Coronary artery (tissue), 2 donors: Measurements from ENCODE around the gene HHAT.

ENCODE experiments used
- DNase-seq: peaks from one replicate; pipeline ENCODE4 v3.0.0-alpha.2; 2017; ENCODE audit warnings: low spot score
- H3K27ac ChIP-seq, 2 donors: fragments of 200-600 bp; sonication (generic); one replicate each; pipeline ENCODE4 v1.5.1; 2016 to 2019
- H3K4me3 ChIP-seq: fragments of 200-600 bp; sonication (generic); 2 replicates; pipeline ENCODE4 v1.5.1; 2016; ENCODE audit warnings: mild to moderate bottlenecking, moderate library complexity
- TF ChIP-seq, protein P1 (sequence below): fragments of 200-600 bp; sonication (generic); IDR thresholded peaks from one replicate; pipeline ENCODE4 v1.5.1; 2019; ENCODE audit warnings: antibody characterized with exemption

Gene HHAT

DNA sequence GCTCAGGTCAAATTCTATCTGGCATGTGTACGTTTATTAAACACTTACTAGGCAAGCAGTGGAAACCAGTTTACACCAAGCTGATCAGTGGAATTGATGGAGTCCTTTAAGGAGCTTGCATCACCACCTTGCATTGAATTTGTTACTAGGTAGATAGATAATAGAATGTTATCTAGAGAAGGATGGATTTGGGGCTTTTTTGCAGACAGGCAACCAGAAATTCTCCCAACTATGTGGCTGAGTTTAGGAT lies 44.9 kb downstream of the HHAT start:
- Histone ChIP-seq H3K27ac (peak overlapping the region in 1 of 2 donors; percentile 10), H3K4me3 (no peak overlapping the region)
- no peak for DNase-seq
- TF ChIP-seq, protein P1, sequence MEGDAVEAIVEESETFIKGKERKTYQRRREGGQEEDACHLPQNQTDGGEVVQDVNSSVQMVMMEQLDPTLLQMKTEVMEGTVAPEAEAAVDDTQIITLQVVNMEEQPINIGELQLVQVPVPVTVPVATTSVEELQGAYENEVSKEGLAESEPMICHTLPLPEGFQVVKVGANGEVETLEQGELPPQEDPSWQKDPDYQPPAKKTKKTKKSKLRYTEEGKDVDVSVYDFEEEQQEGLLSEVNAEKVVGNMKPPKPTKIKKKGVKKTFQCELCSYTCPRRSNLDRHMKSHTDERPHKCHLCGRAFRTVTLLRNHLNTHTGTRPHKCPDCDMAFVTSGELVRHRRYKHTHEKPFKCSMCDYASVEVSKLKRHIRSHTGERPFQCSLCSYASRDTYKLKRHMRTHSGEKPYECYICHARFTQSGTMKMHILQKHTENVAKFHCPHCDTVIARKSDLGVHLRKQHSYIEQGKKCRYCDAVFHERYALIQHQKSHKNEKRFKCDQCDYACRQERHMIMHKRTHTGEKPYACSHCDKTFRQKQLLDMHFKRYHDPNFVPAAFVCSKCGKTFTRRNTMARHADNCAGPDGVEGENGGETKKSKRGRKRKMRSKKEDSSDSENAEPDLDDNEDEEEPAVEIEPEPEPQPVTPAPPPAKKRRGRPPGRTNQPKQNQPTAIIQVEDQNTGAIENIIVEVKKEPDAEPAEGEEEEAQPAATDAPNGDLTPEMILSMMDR, result no peak

DNA sequence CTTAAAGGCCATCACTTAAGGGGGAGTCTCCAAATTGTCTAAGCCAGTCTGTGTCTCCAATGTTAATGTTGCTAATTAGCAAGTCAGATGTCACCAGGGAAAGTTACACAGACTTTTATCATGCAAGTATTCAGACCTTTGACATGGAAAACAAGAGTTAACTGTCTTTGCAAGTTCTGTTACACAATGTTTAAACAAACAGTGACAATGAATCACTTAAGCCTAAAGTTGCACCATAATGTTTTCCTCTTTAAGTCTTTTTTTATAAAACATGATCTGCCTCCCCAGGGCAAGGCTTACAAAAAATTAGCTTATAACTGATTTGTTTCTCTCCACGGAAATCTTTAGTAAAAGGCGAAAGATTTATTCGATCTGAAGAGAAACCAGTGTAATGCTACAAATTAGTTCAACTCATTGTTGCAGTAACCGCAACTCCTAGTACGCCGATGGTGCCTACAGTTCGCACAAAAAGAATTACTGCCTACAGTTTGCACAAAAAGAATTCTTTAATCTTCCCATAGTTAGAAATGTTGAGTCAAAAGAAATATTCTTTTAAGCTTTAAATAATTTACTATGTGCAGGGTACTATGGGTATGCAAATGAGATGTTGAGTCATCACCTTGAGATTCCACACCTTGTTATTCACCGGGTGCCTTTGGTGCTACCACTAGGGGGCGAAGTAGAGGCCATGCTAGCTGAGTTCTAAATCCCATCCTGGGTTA lies 45.3 kb downstream of the HHAT start:
- Histone ChIP-seq H3K4me3 (no peak overlapping the region), H3K27ac (peak overlapping the region in 1 of 2 donors; percentile 10)
- DNase-seq, result no peak
- TF ChIP-seq, protein P1, result no peak

DNA sequence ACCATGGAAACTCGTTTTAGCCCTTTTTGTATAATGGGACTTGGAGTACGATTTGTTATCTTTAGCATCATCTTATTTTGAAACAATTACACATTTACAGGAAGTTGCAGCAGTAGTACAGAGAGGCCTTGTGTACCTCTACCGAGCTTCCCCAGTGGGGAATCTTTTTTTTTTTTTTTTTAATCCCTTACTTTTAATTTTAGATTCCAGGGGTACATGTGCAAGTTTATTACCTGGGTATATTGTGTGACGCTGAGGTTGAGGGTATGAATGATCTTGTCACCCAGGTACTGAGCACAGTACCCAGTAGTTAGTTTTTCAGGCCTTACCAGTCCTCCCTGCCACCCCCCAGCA lies 45.9 kb downstream of the HHAT start:
- no peak for DNase-seq
- Histone ChIP-seq H3K27ac (no peak overlapping the region), H3K4me3 (no peak overlapping the region)
- TF ChIP-seq, protein P1, result no peak

DNA sequence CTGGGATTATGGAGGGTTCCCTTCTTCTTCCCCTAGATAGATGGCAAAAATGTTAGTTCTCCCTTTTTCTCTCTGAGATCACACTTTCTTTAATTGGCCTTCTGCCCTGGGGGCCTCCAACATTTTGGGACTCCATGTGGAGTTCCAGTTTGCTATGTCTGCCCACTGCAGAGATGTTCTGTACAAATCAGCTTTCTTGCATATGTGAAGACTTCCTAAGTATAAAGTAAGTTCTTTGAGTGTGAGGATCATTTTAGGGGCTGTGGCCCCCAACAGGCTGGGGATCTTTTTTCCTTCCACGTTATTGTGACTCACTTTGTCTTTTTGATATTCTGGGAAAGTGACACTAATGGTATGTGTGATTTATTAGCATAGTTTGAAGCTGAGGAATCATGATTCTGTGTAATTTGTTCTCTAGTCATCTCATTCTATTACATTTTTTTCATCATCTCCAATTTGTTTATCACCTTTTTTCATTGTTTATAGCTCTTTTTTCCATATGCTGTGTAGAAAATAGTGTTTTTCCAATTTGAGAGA lies 48.2 kb downstream of the HHAT start:
- Histone ChIP-seq H3K4me3 (no peak overlapping the region), H3K27ac (no peak overlapping the region)
- TF ChIP-seq, protein P1, result no peak
- no peak for DNase-seq

DNA sequence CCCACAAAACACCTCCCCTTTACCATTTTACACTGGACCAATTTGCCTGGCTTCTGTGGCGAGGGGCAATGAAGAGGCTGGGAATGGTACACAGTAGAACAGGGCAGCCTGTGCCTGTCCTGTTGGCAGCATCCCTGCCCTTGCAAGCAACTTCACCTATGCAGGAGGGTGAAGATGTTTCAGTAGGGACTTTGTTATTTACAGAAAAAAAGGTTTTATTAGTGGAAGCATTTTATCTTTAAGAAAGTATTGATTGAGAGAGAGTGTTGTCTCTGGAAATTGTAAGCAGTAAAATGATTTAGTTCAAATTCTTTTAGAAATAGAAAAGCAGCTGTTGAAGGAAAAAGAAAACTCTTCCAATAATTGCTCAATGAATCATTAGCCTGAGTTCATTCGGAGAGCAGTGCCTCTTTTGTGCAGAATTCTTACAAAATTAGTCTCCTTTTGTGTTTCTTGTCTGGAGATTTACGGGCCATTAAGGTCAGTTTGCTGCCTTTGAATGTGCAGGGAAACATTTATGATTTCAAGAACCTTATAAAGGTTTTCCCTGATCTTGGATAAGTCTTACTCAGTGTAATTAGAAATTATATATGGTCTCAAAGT lies 49.1 kb downstream of the HHAT start:
- Histone ChIP-seq H3K27ac (no peak overlapping the region), H3K4me3 (no peak overlapping the region)
- TF ChIP-seq, protein P1, result no peak
- no peak for DNase-seq

DNA sequence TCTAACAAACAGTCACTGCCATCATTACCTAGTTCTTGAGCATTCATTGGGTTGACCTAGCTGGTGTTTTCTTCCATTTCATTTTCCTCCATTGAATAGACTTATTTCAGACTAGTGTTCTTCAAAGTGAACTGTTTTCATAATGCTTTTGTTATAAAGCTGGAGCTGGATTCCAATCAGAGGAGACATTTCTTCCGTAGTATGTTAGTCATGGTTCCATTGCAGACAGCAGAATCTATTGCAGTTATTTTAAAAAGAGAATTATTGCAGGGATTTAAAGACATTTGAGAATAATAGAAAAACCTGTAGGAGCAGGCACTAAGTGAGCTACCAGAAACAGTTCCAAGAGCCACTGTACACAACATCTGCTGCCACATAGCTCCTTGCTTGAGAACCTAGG lies 50.0 kb downstream of the HHAT start:
- no peak for DNase-seq
- H3K4me3 ChIP-seq, result no peak overlapping the region
- no peak overlapping the region for H3K27ac ChIP-seq
- TF ChIP-seq, protein P1, result no peak

DNA sequence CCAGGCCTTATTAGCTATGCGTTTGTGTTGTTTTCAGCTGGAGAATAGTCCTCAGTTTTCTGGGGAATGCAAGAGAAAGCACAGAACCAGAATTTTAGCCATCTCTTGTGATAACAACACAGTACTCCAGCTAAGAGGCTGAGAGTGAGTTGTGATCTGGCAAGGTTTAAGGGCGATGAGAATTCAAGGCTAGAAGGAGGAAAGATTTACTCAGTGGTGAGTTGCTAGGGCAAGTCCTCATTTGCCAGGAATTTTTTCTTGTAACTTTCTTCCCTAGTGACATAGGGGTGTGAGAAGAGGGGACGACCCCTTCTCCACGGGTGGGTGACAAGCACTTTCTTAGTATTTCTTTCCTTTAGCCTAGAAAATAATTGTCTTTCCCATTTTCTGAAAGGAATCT lies 53.2 kb downstream of the HHAT start:
- DNase-seq, result no peak
- Histone ChIP-seq H3K27ac (no peak overlapping the region), H3K4me3 (no peak overlapping the region)
- TF ChIP-seq, protein P1, result no peak
